GM10248 (cell line): ENCODE data around the gene RYR1.
"Not testable (repeated sequence)": the region's sequence is repeated elsewhere in the genome, so short reads cannot be mapped to it uniquely, and the experiment has no call there.

ENCODE experiments used
- CTCF ChIA-PET: fragments of 300-600 bp; sonication (Branson Sonifier 250); formaldehyde crosslinking; extraction: SDS; loops from one replicate; lab custom pipeline; 2021; ENCODE audit warnings: antibody characterized with exemption; lab: Yijun Ruan, JAX
- POLR2A ChIA-PET: fragments of 350-650 bp; sonication (Branson Sonifier 250); formaldehyde crosslinking; extraction: SDS; loops from one replicate; lab custom pipeline; 2020; ENCODE audit warnings: antibody characterized with exemption; lab: Yijun Ruan, JAX
- DNase-seq: peaks from one replicate; pipeline ENCODE4 v3.0.0; 2012; ENCODE audit errors: extremely low spot score
- CTCF ChIP-seq: IDR thresholded peaks from 2 replicates; pipeline ENCODE4 v1.5.1; 2012; ENCODE audit warnings: mild to moderate bottlenecking, low read depth; ENCODE audit errors: extremely low read depth, missing control alignments, control extremely low read depth

Gene RYR1

GRCh38 chr19:38511074-38511708 is 77.7 kb downstream of the RYR1 start:
- no peak for DNase-seq
- ChIA-PET POLR2A (interaction anchor here (0.6 kb wide), 1 partner anchor 64 kb away, joined by 4 read pairs; no protein-coding TSS in a partner anchor), CTCF (interaction anchor here (1.3 to 3.0 kb wide), 3 partner anchors 109 to 419 kb away, joined by 3 to 12 read pairs (median 3); partner anchors contain the start of genes FAM98C, MRPS12 and SARS2)
- no peak for TF ChIP-seq CTCF

GRCh38 chr19:38512277-38512676 is 78.8 kb downstream of the RYR1 start:
- ChIA-PET POLR2A (interaction anchor here (0.6 kb wide), 2 partner anchors 11 to 65 kb away, joined by 4 read pairs; no protein-coding TSS in a partner anchor), CTCF (interaction anchor here (2.1 to 5.0 kb wide), 3 partner anchors 109 to 418 kb away, joined by 12 to 41 read pairs (median 12); partner anchors contain the start of genes FAM98C, MRPS12 and SARS2)
- TF ChIP-seq CTCF: no peak
- DNase-seq: no peak

GRCh38 chr19:38513156-38513555 is 79.7 kb downstream of the RYR1 start:
- ChIA-PET CTCF (interaction anchor here (1.0 to 5.0 kb wide), 6 partner anchors 11 to 449 kb away, joined by 3 to 41 read pairs (median 8); partner anchors contain the start of genes FAM98C, MRPS12 and SARS2), POLR2A (interaction anchor here (0.6 kb wide), 1 partner anchor 10 kb away, joined by 4 read pairs; no protein-coding TSS in a partner anchor)
- not testable (repeated sequence) for DNase-seq

- ChIA-PET CTCF (interaction anchor here (0.8 to 5.0 kb wide), 8 partner anchors 10 to 448 kb away, joined by 3 to 41 read pairs (median 5); partner anchors contain the start of genes FAM98C, MRPS12 and SARS2), POLR2A (no interaction called here)
- TF ChIP-seq CTCF: no peak
- no peak for DNase-seq
These were observed 80.3 kb downstream of the RYR1 start for GRCh38 chr19:38513762-38514167.

GRCh38 chr19:38514812-38515633 is 81.5 kb downstream of the RYR1 start:
- CTCF ChIA-PET: interaction anchor here (0.6 to 5.0 kb wide), 20 partner anchors 8 to 437 kb away, joined by 3 to 41 read pairs (median 4); partner anchors contain the start of genes EIF3K, FAM98C, MRPS12 and SARS2
- DNase-seq: peak; percentile 90
- TF ChIP-seq CTCF: peak; percentile 91
- POLR2A ChIA-PET: no interaction called here

GRCh38 chr19:38515896-38516295 is 82.4 kb downstream of the RYR1 start:
- ChIA-PET POLR2A (no interaction called here), CTCF (interaction anchor here (0.6 to 5.0 kb wide), 20 partner anchors 9 to 436 kb away, joined by 3 to 41 read pairs (median 4); partner anchors contain the start of genes EIF3K, FAM98C, MRPS12 and SARS2)
- no peak for DNase-seq
- no peak for TF ChIP-seq CTCF
